GM23248 (cell line): ENCODE data around the gene AHSG.

Experiments
- EZH2 ChIP-seq: fragments of 200-600 bp; sonication (generic); IDR thresholded peaks from 2 replicates; pipeline ENCODE4 v1.6.1; 2018; ENCODE audit warnings: antibody characterized with exemption, mild to moderate bottlenecking; ENCODE audit not compliant: insufficient read depth, poor library complexity, severe bottlenecking
- EZH2phosphoT487 ChIP-seq: fragments of 200-600 bp; sonication (generic); IDR thresholded peaks from 2 replicates; pipeline ENCODE4 v1.6.1; 2018; ENCODE audit warnings: antibody characterized with exemption, moderate library complexity, mild to moderate bottlenecking, low read depth; ENCODE audit not compliant: insufficient read depth

- TF ChIP-seq EZH2phosphoT487: no peak
- TF ChIP-seq EZH2: no peak
Measured at GRCh38 chr3:186669378-186670084, 56.7 kb downstream of the AHSG start.
